Measurements from ENCODE around the gene PLXNA1.

DNA sequence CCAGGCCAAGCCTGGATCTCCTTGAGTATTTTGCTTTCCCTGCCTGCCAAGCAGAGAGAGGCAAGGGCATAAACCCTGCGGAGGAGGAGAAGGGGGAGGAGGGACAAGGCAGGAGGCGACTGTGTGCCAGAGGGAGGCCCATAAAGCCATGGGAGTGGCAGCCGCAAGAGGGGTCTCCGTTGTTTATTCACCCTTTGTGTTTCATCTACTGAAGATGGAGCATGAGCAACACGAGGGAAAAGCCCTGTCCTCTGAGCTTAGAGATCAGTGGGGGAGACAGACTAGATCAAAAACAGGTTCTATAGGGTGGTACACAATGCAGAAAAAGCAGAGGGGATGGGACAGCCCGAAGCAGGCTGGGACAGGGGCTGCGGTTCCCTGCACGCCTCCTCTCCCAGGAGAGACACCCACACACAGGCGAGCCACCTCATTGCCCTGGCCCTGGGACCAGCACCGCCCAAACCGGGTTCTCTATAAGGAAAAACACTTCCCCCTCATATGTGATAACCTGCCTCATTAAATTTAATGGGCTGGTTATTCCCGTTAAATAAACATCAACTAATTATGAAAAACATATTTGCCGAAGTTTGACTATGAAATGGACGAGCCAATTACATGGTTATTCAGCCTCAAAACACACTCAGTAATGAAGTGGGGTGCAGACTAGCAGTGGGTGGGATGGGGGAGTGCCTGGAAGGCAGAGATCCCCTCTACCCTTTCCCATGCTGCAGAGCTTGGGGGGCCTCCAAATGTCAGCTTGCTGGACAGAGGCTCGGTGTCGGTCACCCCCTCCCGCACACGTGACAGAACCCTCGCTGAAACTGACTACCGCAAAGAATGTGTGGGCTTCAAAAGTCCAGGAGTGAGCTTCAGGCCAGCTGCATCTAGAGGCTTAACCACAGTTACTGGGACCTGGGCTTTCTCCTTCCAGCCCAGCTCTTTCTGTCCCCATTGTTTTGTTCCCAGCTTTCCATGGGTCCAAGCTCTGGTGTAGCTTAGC lies 14.2 kb upstream of the PLXNA1 start:
- no peak for TF ChIP-seq CSDC2 (CRISPR knock-in tag; IDR thresholded peaks at IDR 0.05)
- no peak for TF ChIP-seq TOX (CRISPR knock-in tag; IDR thresholded peaks at IDR 0.05; ENCODE audit: borderline replicate concordance)
- TF ChIP-seq, protein P1, sequence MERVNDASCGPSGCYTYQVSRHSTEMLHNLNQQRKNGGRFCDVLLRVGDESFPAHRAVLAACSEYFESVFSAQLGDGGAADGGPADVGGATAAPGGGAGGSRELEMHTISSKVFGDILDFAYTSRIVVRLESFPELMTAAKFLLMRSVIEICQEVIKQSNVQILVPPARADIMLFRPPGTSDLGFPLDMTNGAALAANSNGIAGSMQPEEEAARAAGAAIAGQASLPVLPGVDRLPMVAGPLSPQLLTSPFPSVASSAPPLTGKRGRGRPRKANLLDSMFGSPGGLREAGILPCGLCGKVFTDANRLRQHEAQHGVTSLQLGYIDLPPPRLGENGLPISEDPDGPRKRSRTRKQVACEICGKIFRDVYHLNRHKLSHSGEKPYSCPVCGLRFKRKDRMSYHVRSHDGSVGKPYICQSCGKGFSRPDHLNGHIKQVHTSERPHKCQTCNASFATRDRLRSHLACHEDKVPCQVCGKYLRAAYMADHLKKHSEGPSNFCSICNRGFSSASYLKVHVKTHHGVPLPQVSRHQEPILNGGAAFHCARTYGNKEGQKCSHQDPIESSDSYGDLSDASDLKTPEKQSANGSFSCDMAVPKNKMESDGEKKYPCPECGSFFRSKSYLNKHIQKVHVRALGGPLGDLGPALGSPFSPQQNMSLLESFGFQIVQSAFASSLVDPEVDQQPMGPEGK (CRISPR knock-in tag; IDR thresholded peaks at IDR 0.05; ENCODE audit: borderline replicate concordance): no peak
- no peak for TF ChIP-seq RARB (CRISPR knock-in tag; IDR thresholded peaks at IDR 0.05)
